Osteoblast (primary cell): Measurements from ENCODE around the gene NFRKB. TPM values are rescaled to one million over a fixed set of nuclear protein-coding genes. Genes with fewer than 3 reads are reported as not detected.
"Not testable (repeated sequence)": the region's sequence is repeated elsewhere in the genome, so short reads cannot be mapped to it uniquely, and the experiment has no call there.

Experiments
- DNase-seq: peaks from one replicate; pipeline ENCODE4 v3.0.0; 2011; ENCODE audit warnings: low spot score, mixed read lengths; ENCODE audit not compliant: insufficient read length; ENCODE audit errors: missing footprints
- H2AFZ ChIP-seq: 2 replicates; pipeline ENCODE4 v1.6.0; 2011; ENCODE audit warnings: mild to moderate bottlenecking, low read length
- H3K27ac ChIP-seq: 2 replicates; pipeline ENCODE4 v1.5.1; 2011; ENCODE audit warnings: mild to moderate bottlenecking, low read depth, low read length, moderate library complexity
- H3K27me3 ChIP-seq: 2 replicates; pipeline ENCODE4 v1.6.0; 2012; ENCODE audit warnings: mild to moderate bottlenecking, control low read depth, inconsistent platforms, low read length, moderate library complexity; ENCODE audit not compliant: insufficient read depth
- H3K36me3 ChIP-seq: 2 replicates; pipeline ENCODE4 v1.5.1; 2011; ENCODE audit warnings: mild to moderate bottlenecking, low read length, control low read depth, moderate library complexity; ENCODE audit not compliant: insufficient read depth
- H3K4me1 ChIP-seq: 2 replicates; pipeline ENCODE4 v1.5.1; 2011; ENCODE audit warnings: mild to moderate bottlenecking, low read length, control low read depth, moderate library complexity; ENCODE audit not compliant: insufficient read depth
- H3K4me2 ChIP-seq: 2 replicates; pipeline ENCODE4 v1.6.0; 2011; ENCODE audit warnings: mild to moderate bottlenecking, low read length; ENCODE audit not compliant: insufficient read depth
- H3K4me3 ChIP-seq: fragments of 200-600 bp; sonication (generic); 3 replicates; pipeline ENCODE4 v1.5.1; 2012; ENCODE audit warnings: mild to moderate bottlenecking, low read length, inconsistent platforms; ENCODE audit not compliant: insufficient read depth
- H3K79me2 ChIP-seq: 2 replicates; pipeline ENCODE4 v1.6.0; 2012; ENCODE audit warnings: mild to moderate bottlenecking, low read length, control low read depth, inconsistent platforms; ENCODE audit not compliant: insufficient read depth
- H3K9me3 ChIP-seq: 2 replicates; pipeline ENCODE4 v1.5.1; 2011; ENCODE audit warnings: low read depth, low read length, control low read depth
- H4K20me1 ChIP-seq: 2 replicates; pipeline ENCODE4 v1.6.0; 2012; ENCODE audit warnings: mild to moderate bottlenecking, low read length, control low read depth; ENCODE audit not compliant: insufficient read depth
- total RNA-seq: library from RNA; depleted of rRNA; stranded (reverse); fragments of >200 nt; gene quantifications from 2 replicates; pipeline ENCODE4 v1.2.3, GENCODE V29; 2012
- TF ChIP-seq, protein P1 (sequence below): IDR thresholded peaks from 2 replicates; pipeline ENCODE4 v1.5.1; 2011; ENCODE audit warnings: mild to moderate bottlenecking, low read depth, low read length, moderate library complexity; ENCODE audit errors: extremely low read depth

The NFRKB gene
- total RNA-seq, 1 donor, result 15.2 TPM

DNA sequence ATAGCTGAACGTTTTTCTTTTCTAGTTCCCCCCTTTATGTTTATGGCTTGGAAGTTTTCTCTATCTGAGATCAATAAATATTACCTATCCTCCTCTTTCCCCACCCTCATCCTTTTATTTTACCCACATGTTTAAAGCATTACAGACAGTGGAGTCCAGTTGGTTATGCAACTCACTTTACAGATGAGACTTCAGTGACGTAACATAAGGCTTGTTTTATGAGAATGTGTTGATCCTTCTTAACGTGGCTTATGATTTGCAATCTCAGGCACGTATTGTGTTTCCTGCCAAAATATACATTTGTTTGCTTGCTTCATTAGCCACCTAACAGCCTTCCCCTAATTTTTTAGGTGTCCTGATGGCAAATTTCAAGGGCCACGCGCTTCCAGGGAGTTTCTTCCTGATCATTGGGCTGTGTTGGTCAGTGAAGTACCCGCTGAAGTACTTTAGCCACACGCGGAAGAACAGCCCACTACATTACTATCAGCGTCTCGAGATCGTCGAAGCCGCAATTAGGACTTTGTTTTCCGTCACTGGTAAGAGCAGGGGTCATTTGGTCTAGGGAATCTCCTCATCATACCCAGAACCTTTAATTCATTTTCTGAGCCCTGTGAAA, 43.1 kb downstream of the NFRKB start:
- H3K36me3 ChIP-seq, result no peaks in the 10 kb centered on the region
- H3K79me2 ChIP-seq, result no peaks in the 10 kb centered on the region
- no peak overlapping the region for H3K4me3 ChIP-seq
- no peaks in the 10 kb centered on the region for H4K20me1 ChIP-seq
- no peaks in the 10 kb centered on the region for H3K9me3 ChIP-seq
- no peak overlapping the region for H2AFZ ChIP-seq
- H3K27ac ChIP-seq, result no peak overlapping the region
- peaks cover 40% of the 10 kb centered on the region for H3K27me3 ChIP-seq
- TF ChIP-seq, protein P1, sequence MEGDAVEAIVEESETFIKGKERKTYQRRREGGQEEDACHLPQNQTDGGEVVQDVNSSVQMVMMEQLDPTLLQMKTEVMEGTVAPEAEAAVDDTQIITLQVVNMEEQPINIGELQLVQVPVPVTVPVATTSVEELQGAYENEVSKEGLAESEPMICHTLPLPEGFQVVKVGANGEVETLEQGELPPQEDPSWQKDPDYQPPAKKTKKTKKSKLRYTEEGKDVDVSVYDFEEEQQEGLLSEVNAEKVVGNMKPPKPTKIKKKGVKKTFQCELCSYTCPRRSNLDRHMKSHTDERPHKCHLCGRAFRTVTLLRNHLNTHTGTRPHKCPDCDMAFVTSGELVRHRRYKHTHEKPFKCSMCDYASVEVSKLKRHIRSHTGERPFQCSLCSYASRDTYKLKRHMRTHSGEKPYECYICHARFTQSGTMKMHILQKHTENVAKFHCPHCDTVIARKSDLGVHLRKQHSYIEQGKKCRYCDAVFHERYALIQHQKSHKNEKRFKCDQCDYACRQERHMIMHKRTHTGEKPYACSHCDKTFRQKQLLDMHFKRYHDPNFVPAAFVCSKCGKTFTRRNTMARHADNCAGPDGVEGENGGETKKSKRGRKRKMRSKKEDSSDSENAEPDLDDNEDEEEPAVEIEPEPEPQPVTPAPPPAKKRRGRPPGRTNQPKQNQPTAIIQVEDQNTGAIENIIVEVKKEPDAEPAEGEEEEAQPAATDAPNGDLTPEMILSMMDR, result no peak
- H3K4me2 ChIP-seq, result no peak overlapping the region
- DNase-seq, result no peak
- H3K4me1 ChIP-seq, result peaks cover 6% of the 10 kb centered on the region

DNA sequence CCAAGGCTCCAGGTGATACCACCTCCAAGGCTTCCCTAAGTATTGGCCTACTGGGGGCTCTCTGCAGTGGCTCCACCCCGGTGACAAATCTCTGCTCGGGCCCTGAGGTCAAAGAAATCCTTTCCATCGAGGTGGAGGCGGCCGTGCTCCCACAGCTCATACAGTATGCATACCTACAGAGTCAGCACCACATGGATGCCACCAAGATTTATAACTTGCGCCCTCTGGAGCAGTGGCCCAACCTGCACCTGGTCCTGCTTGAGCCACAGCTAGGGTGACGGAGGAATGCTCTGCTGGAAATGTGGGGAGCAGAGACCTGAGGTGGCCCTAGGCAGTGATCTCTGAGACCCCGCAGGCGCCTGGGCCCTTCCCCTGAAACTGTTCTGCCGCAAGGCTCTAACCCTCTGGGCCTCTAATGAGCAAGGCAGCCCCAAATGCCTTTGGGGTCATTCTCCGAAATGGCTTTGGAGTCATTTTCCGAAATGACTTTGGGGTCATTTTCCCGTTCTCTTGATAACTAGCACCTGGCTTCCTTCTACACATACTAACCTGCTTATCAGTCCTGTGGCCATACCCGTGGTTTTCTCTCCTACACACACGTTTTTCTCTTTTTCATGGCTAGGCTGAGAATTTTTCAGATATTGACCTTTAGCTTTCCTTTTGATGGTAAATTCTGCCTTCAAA, 45.8 kb downstream of the NFRKB start:
- no peak overlapping the region for H3K27ac ChIP-seq
- H3K9me3 ChIP-seq, result no peaks in the 10 kb centered on the region
- H3K4me1 ChIP-seq, result peaks cover 13% of the 10 kb centered on the region
- peaks cover 46% of the 10 kb centered on the region for H3K27me3 ChIP-seq
- no peak overlapping the region for H3K4me2 ChIP-seq
- no peak for DNase-seq
- no peak overlapping the region for H3K4me3 ChIP-seq
- H3K36me3 ChIP-seq, result no peaks in the 10 kb centered on the region
- H4K20me1 ChIP-seq, result no peaks in the 10 kb centered on the region
- TF ChIP-seq, protein P1, result no peak
- H3K79me2 ChIP-seq, result no peaks in the 10 kb centered on the region
- H2AFZ ChIP-seq, result no peak overlapping the region

DNA sequence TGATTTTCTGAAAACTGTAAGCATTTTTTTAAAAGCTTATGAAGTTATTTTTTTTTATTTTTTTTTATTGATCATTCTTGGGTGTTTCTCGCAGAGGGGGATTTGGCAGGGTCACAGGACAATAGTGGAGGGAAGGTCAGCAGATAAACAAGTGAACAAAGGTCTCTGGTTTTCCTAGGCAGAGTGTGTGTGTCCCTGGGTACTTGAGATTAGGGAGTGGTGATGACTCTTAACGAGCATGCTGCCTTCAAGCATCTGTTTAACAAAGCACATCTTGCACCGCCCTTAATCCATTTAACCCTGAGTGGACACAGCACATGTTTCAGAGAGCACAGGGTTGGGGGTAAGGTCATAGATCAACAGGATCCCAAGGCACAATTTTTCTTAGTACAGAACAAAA, 48.0 kb downstream of the NFRKB start:
- Histone ChIP-seq H3K27me3 (peaks cover 49% of the 10 kb centered on the region), H3K4me1 (peaks cover 13% of the 10 kb centered on the region)
- not testable (repeated sequence) for H3K4me2 ChIP-seq, H2AFZ ChIP-seq, H3K4me3 ChIP-seq, H4K20me1 ChIP-seq, H3K79me2 ChIP-seq, H3K27ac ChIP-seq, H3K36me3 ChIP-seq, DNase-seq, H3K9me3 ChIP-seq

DNA sequence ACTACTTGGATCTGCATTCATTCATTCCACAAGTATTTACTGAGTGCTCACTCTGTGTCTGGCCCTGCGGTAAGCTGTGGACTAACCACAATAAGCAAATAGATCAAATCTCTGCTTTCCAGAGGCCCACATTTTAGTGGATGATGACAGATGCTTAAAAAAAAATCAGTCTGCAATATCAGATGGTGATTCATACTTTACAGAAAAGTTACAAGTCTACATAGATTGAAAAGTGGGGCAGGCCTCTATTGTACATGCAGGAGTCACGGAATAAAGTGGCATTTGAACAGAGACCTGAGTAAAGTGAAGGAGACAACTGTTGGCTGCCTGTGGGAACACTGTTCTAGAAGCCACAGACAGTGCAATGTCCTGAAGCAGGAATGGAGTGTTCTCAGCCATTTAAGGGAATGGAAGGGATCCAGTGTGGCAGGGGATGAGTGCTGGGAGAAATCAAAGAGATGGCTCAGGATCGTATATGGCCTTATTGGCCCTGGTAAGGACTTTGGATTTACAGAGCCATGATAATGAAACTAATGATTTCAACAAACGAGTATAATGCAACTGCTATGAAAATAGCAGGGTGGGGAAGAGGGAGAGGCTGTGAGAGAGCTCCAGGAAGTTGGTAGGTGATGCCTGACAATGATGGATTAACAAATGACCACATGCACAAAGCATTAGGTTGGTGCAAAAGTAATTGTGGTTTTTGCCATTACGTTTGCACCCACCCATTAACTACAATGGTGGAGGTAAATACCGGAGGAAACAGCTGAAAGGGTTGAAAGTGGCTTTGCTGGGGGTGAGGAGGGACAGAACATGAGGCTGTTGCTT, 48.7 kb downstream of the NFRKB start:
- Histone ChIP-seq H3K9me3 (no peaks in the 10 kb centered on the region), H3K79me2 (no peaks in the 10 kb centered on the region), H3K4me2 (peak overlapping the region; percentile 57), H3K27ac (no peak overlapping the region), H3K4me3 (no peak overlapping the region), H3K4me1 (peaks cover 13% of the 10 kb centered on the region), H2AFZ (no peak overlapping the region), H3K36me3 (no peaks in the 10 kb centered on the region), H3K27me3 (peaks cover 45% of the 10 kb centered on the region), H4K20me1 (no peaks in the 10 kb centered on the region)
- DNase-seq, result peak; percentile 93
- TF ChIP-seq, protein P1, result no peak

Other genes starting within 250 kb of the NFRKB start
- gene TMEM45B, start 79.7 kb downstream of the NFRKB start, total RNA-seq, result not detected in 2 replicates
- gene PRDM10, start 107.3 kb upstream of the NFRKB start, total RNA-seq, result 8.0 and 8.8 TPM in 2 replicates
- 326 and 331 TPM in 2 replicates for gene APLP2, start 174.3 kb upstream of the NFRKB start, total RNA-seq